GM12878 (cell line): ENCODE results near the gene RTN4. TPM values are rescaled to one million over a fixed set of nuclear protein-coding genes. Genes with fewer than 3 reads are reported as not detected.

Source experiments
- ATAC-seq: fragments of 200-7000 bp; cut with Tn5 transposase; 3 replicates; pipeline ENCODE4 v1.9.1; 2020; ENCODE audit warnings: mild to moderate bottlenecking, moderate library complexity
- BruUV-seq: library from RNA; stranded (reverse); fragments of 400-500 nt; replicated peaks from 2 replicates; lab custom pipeline; 2021; lab: Mats Ljungman, UMichigan
- CTCF ChIA-PET: fragments of 300-600 bp; sonication (Branson Sonifier 250); formaldehyde crosslinking; extraction: SDS; loops from one replicate; lab custom pipeline; 2021; ENCODE audit warnings: inconsistent platforms; lab: Yijun Ruan, JAX
- POLR2A ChIA-PET: fragments of 350-600 bp; formaldehyde crosslinking; extraction: SDS; loops from one replicate; lab custom pipeline; 2021; ENCODE audit warnings: inconsistent platforms; lab: Charles Lee
- RAD21 ChIA-PET: fragments of 300-600 bp; sonication (Branson Sonifier 250); formaldehyde crosslinking; loops from one replicate; lab custom pipeline; 2023; ENCODE audit warnings: antibody characterized with exemption; ENCODE audit not compliant: unreplicated experiment; lab: Charles Lee
- SMC1A ChIA-PET: fragments of 300-600 bp; sonication (Branson Sonifier 250); formaldehyde crosslinking; loops from one replicate; lab custom pipeline; 2023; ENCODE audit not compliant: unreplicated experiment, uncharacterized antibody; lab: Charles Lee
- DNase-seq: peaks from one replicate; pipeline ENCODE4 v3.0.0-alpha.2; 2011; ENCODE audit warnings: low read depth, low spot score
- FAIRE-seq: peaks from 3 replicates; lab custom pipeline; 2011; peaks lifted over from hg19 to GRCh38; lab: Jason Lieb, UNC
- H2AFZ ChIP-seq: 2 replicates; pipeline ENCODE4 v1.6.0; 2011; ENCODE audit warnings: low read depth, low read length, control low read depth; ENCODE audit not compliant: control insufficient read depth
- H3K27ac ChIP-seq: 2 replicates; pipeline ENCODE4 v1.5.1; 2011; ENCODE audit warnings: control low read depth; ENCODE audit not compliant: control insufficient read depth, insufficient read depth
- H3K27me3 ChIP-seq, 2 experiments: replicated peaks in 1 of 2; 2 replicates each; pipeline versions ENCODE4 v1.6.0 to v1.6.1; 2011; ENCODE audit warnings: low read length in 1 of 2; ENCODE audit not compliant: control insufficient read depth in 2 of 2, insufficient read depth in 2 of 2
- H3K36me3 ChIP-seq, 2 experiments: 2 replicates each; pipeline ENCODE4 v1.5.1; 2011; ENCODE audit warnings: low read length in 1 of 2; ENCODE audit not compliant: control insufficient read depth in 2 of 2, insufficient read depth in 2 of 2
- H3K4me1 ChIP-seq: 2 replicates; pipeline ENCODE4 v1.6.1; 2011; ENCODE audit warnings: mild to moderate bottlenecking, low read length, moderate library complexity, mixed read lengths; ENCODE audit not compliant: control insufficient read depth, insufficient read depth
- H3K4me2 ChIP-seq: 2 replicates; pipeline ENCODE4 v1.6.0; 2011; ENCODE audit warnings: control low read depth; ENCODE audit not compliant: control insufficient read depth, insufficient read depth
- H3K4me3 ChIP-seq: fragments of 200-600 bp; sonication (generic); 2 replicates; pipeline ENCODE4 v1.5.1; 2016
- H3K79me2 ChIP-seq: 2 replicates; pipeline ENCODE4 v1.6.0; 2011; ENCODE audit warnings: low read length; ENCODE audit not compliant: control insufficient read depth, insufficient read depth
- H3K9ac ChIP-seq: 2 replicates; pipeline ENCODE4 v1.8.0; 2011; ENCODE audit warnings: low read length, control low read depth, mixed read lengths; ENCODE audit not compliant: control insufficient read depth, insufficient read depth
- H3K9me3 ChIP-seq: replicated peaks from 3 replicates; pipeline ENCODE4 v1.5.1; 2011; ENCODE audit warnings: mild to moderate bottlenecking, low read length; ENCODE audit not compliant: control insufficient read depth, insufficient read depth
- H4K20me1 ChIP-seq: 2 replicates; pipeline ENCODE4 v1.6.0; 2011; ENCODE audit not compliant: control insufficient read depth, insufficient read depth
- ATF7 ChIP-seq: fragments of 450-650 bp; IDR thresholded peaks from 2 replicates; pipeline ENCODE4 v1.6.1; 2016; ENCODE audit warnings: low read depth, mild to moderate bottlenecking
- EZH2 ChIP-seq: IDR thresholded peaks from 2 replicates; pipeline ENCODE4 v1.6.1; 2012; ENCODE audit warnings: low read depth, mild to moderate bottlenecking, control low read depth, inconsistent platforms, low read length, borderline replicate concordance; ENCODE audit not compliant: control insufficient read depth
- IKZF2 ChIP-seq, 2 experiments: fragments of 450-650 bp; IDR thresholded peaks; 2 replicates each; pipeline ENCODE4 v1.6.1; 2017; ENCODE audit warnings: mild to moderate bottlenecking in 2 of 2, moderate library complexity in 2 of 2
- NFYB ChIP-seq: IDR thresholded peaks from 2 replicates; pipeline ENCODE4 v1.6.1; 2011; ENCODE audit warnings: low read depth, mild to moderate bottlenecking, low read length, improper control_type of control experiment, moderate library complexity; ENCODE audit not compliant: insufficient read depth
- SMAD5 ChIP-seq: IDR thresholded peaks from 2 replicates; pipeline ENCODE4 v1.6.1; 2016; ENCODE audit warnings: antibody characterized with exemption, low read depth
- WGBS: methylation state at CpG from one replicate; pipeline ENCODE4 v1.1.6; 2016; ENCODE audit warnings: low lambda C conversion rate; ENCODE audit not compliant: insufficient replicate concordance, insufficient coverage; ENCODE audit errors: missing lambda C conversion rate; 5-methylcytosine and 5-hydroxymethylcytosine counted together
- in situ Hi-C: fragments of 300-500 bp; cut with MboI; formaldehyde crosslinking; loops from 9 replicates; pipeline ENCODE4 v1.14.3; 2018; ENCODE audit warnings: mixed read lengths
- intact Hi-C: fragments of 100-400 bp; cut with micrococcal nuclease; formaldehyde crosslinking; loops from one replicate; pipeline ENCODE4 v1.14.2; 2022; ENCODE audit not compliant: unreplicated experiment
- polyA plus RNA-seq, 11 experiments: library from polyadenylated mRNA; depleted of rRNA in 4 of 11; unstranded in 6 of 11; stranded (reverse) in 5 of 11; fragments of >200 nt; fragmentation: Nextera tagmentation in 4 of 11; fragmentation: Illumina TruSeq in 1 of 11; extraction: Ambion mirVana in 4 of 11; extraction: Trizol in 1 of 11; gene quantifications; 1 replicate in 1 of 11; 2 replicates in 10 of 11; pipeline versions ENCODE4 v1.2.1 to v1.2.3, GENCODE V29; 2011 to 2016; ENCODE audit warnings: inconsistent platforms in 2 of 11, missing spikeins in 2 of 11, low read depth in 1 of 11
- total RNA-seq, 4 experiments: library from RNA; depleted of rRNA in 3 of 4; stranded (reverse); fragments of >200 nt in 3 of 4; fragmentation: Illumina TruSeq in 1 of 4; extraction: Trizol in 1 of 4; gene quantifications; 2 replicates each; pipeline versions ENCODE4 v1.2.1 to v1.2.3, GENCODE V29; 2013 to 2021
- TF ChIP-seq, protein P1 (sequence below): IDR thresholded peaks from 2 replicates; pipeline ENCODE4 v1.6.1; 2011; ENCODE audit warnings: low read depth, mild to moderate bottlenecking, low read length, moderate library complexity, borderline replicate concordance; ENCODE audit errors: extremely low read depth
- TF ChIP-seq, protein P2 (sequence below): IDR thresholded peaks from 2 replicates; pipeline ENCODE4 v1.6.1; 2011; ENCODE audit warnings: borderline replicate concordance, low read depth, mild to moderate bottlenecking, moderate library complexity, mixed read lengths, low read length; ENCODE audit not compliant: insufficient read depth; ENCODE audit errors: extremely low read length

RTN4 gene
- total and polyA plus RNA-seq, 10 of the 15 experiments (the other 5 are each of a cell fraction or from before 2014, with no cell fraction given) = 56.0 to 133 (median 83.3) TPM

- H3K79me2 ChIP-seq = no peaks in the 10 kb centered on the region
- H3K4me1 ChIP-seq = peaks cover 3% of the 10 kb centered on the region; the same call in 1 of the 2 replicates
- ATAC-seq = no peak
- WGBS = 70% methylated on average over 16 of the region's 16 CpGs
- no peak overlapping the region for H3K4me2 ChIP-seq
- H3K9me3 ChIP-seq = no peaks in the 10 kb centered on the region; the same call in 2 of the 3 replicates
- BruUV-seq = no TSS peak
- H3K9ac ChIP-seq = no peak overlapping the region
- ChIA-PET POLR2A (no interaction called here), RAD21 (no interaction called here), CTCF (interaction anchor here (0.7 kb wide), 1 partner anchor 14 kb away, joined by 4 read pairs; no protein-coding TSS in a partner anchor), SMC1A (no interaction called here)
- no peak for DNase-seq
- H2AFZ ChIP-seq = no peak overlapping the region
- no peaks in the 10 kb centered on the region for H3K27me3 ChIP-seq
- no peak overlapping the region for H3K27ac ChIP-seq
- no peaks in the 10 kb centered on the region for H3K36me3 ChIP-seq
- no peaks in the 10 kb centered on the region for H4K20me1 ChIP-seq
- FAIRE-seq = no peak
- intact Hi-C loops = no loop called here
- in situ Hi-C loops = no loop called here
- H3K4me3 ChIP-seq = no peak overlapping the region
- TF ChIP-seq NFYB (no peak), SMAD5 (no peak), EZH2 (no peak), IKZF2 (IDR thresholded peaks at IDR 0.05) (no peak), ATF7 (no peak)
- TF ChIP-seq, protein P1, sequence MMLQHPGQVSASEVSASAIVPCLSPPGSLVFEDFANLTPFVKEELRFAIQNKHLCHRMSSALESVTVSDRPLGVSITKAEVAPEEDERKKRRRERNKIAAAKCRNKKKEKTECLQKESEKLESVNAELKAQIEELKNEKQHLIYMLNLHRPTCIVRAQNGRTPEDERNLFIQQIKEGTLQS = no peak
- TF ChIP-seq, protein P2, sequence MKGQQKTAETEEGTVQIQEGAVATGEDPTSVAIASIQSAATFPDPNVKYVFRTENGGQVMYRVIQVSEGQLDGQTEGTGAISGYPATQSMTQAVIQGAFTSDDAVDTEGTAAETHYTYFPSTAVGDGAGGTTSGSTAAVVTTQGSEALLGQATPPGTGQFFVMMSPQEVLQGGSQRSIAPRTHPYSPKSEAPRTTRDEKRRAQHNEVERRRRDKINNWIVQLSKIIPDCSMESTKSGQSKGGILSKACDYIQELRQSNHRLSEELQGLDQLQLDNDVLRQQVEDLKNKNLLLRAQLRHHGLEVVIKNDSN = no peak
These were observed 122.3 kb downstream of the RTN4 start for GRCh38 chr2:54927751-54928615.
